Ishikawa (cell line): Measurements from ENCODE around the gene PAEP.

Experiments
- CEBPB ChIP-seq: IDR thresholded peaks from 2 replicates; pipeline ENCODE4 v1.6.1; 2012
- CREB1 ChIP-seq: IDR thresholded peaks from 2 replicates; pipeline ENCODE4 v1.6.1; 2012; ENCODE audit warnings: low read depth
- EGR1 ChIP-seq: IDR thresholded peaks from 2 replicates; pipeline ENCODE4 v1.6.1; 2012
- EP300 ChIP-seq: IDR thresholded peaks from 2 replicates; pipeline ENCODE4 v1.6.1; 2012; ENCODE audit warnings: borderline replicate concordance
- FOXM1 ChIP-seq: IDR thresholded peaks from 2 replicates; pipeline ENCODE4 v1.6.1; 2012; ENCODE audit warnings: low read depth, borderline replicate concordance
- NFIC ChIP-seq: IDR thresholded peaks from 2 replicates; pipeline ENCODE4 v1.6.1; 2012
- RAD21 ChIP-seq: IDR thresholded peaks from 2 replicates; pipeline ENCODE4 v1.6.1; 2012; ENCODE audit warnings: low read depth
- TAF1 ChIP-seq: IDR thresholded peaks from 2 replicates; pipeline ENCODE4 v1.6.1; 2012; ENCODE audit warnings: low read depth, mild to moderate bottlenecking
- TCF12 ChIP-seq: IDR thresholded peaks from 2 replicates; pipeline ENCODE4 v1.6.1; 2012; ENCODE audit warnings: low read depth
- TEAD4 ChIP-seq: IDR thresholded peaks from 2 replicates; pipeline ENCODE4 v1.6.1; 2012
- YY1 ChIP-seq: IDR thresholded peaks from 2 replicates; pipeline ENCODE4 v1.6.1; 2012; ENCODE audit warnings: low read depth
- ZBTB7A ChIP-seq: IDR thresholded peaks from 2 replicates; pipeline ENCODE4 v1.6.1; 2012; ENCODE audit warnings: low read depth
- TF ChIP-seq, protein P1 (sequence below): IDR thresholded peaks from 2 replicates; pipeline ENCODE4 v1.6.1; 2012; ENCODE audit warnings: low read depth, mild to moderate bottlenecking
- TF ChIP-seq, protein P2 (sequence below): IDR thresholded peaks from 2 replicates; pipeline ENCODE4 v1.6.1; 2012
- TF ChIP-seq, protein P3 (sequence below): IDR thresholded peaks from 2 replicates; pipeline ENCODE4 v1.6.1; 2012

PAEP gene

DNA sequence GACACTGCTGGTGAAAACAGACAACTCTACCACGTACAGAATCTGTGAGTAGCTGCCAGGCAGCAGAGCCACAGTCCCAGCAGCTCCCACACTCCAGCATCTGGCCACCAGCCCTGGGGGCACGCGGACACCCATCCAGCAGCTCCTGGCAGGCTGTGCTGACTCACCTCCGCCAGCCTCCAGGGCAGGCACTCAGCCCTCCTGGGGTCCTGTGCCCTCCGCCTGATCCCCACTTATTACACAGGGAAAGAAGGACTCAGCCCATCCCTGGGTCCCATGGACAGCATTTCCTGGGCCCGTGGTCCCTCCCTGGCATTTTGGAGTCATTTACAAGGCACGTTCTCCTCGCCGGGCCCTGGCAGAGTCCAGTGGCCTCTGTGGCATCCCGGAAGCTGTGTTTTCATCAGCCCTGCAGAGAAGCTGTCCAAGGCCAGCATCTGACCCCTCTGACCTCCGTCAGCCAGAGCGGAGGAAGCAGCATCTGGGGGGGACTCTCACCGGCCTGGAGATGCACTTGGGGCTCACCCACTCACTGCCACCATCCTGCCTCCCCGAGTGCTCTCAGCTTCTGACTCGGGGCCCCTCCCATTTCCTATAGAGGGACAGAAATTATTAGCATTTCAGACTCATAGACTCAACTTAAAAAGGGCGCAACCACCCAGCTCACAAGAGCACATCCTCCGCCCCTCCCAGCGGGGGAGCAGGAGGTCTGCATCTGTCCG, 21.6 kb downstream of the PAEP start:
- TF ChIP-seq EP300 (no peak), FOXM1 (no peak), TAF1 (no peak), CREB1 (no peak), TEAD4 (no peak), RAD21 (no peak)
- TF ChIP-seq, protein P1, sequence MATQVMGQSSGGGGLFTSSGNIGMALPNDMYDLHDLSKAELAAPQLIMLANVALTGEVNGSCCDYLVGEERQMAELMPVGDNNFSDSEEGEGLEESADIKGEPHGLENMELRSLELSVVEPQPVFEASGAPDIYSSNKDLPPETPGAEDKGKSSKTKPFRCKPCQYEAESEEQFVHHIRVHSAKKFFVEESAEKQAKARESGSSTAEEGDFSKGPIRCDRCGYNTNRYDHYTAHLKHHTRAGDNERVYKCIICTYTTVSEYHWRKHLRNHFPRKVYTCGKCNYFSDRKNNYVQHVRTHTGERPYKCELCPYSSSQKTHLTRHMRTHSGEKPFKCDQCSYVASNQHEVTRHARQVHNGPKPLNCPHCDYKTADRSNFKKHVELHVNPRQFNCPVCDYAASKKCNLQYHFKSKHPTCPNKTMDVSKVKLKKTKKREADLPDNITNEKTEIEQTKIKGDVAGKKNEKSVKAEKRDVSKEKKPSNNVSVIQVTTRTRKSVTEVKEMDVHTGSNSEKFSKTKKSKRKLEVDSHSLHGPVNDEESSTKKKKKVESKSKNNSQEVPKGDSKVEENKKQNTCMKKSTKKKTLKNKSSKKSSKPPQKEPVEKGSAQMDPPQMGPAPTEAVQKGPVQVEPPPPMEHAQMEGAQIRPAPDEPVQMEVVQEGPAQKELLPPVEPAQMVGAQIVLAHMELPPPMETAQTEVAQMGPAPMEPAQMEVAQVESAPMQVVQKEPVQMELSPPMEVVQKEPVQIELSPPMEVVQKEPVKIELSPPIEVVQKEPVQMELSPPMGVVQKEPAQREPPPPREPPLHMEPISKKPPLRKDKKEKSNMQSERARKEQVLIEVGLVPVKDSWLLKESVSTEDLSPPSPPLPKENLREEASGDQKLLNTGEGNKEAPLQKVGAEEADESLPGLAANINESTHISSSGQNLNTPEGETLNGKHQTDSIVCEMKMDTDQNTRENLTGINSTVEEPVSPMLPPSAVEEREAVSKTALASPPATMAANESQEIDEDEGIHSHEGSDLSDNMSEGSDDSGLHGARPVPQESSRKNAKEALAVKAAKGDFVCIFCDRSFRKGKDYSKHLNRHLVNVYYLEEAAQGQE, result no peak

DNA sequence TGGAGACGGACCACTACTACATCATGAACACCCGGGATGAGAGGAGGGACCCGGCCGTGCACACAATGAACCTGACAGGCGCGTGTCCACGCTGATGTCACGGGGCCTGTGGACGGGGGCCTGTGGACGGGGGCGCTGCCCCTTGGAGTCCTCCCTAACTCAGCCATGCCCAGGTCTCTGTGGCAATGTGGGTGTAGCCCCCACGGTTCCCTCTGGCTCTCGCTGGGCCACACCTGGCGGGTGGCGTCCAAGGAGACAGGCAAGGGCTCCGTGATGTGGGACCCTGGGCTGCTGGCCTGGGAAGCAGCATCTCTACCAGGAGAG, 22.1 kb downstream of the PAEP start:
- TF ChIP-seq, protein P1, result no peak
- TF ChIP-seq ZBTB7A (no peak), CREB1 (no peak), YY1 (no peak), EP300 (no peak), TEAD4 (no peak), CEBPB (no peak), EGR1 (no peak), TAF1 (no peak), FOXM1 (no peak), TCF12 (no peak), NFIC (no peak), RAD21 (no peak)
- TF ChIP-seq, protein P2, sequence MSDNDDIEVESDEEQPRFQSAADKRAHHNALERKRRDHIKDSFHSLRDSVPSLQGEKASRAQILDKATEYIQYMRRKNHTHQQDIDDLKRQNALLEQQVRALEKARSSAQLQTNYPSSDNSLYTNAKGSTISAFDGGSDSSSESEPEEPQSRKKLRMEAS, result no peak
- TF ChIP-seq, protein P3, sequence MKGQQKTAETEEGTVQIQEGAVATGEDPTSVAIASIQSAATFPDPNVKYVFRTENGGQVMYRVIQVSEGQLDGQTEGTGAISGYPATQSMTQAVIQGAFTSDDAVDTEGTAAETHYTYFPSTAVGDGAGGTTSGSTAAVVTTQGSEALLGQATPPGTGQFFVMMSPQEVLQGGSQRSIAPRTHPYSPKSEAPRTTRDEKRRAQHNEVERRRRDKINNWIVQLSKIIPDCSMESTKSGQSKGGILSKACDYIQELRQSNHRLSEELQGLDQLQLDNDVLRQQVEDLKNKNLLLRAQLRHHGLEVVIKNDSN, result no peak

DNA sequence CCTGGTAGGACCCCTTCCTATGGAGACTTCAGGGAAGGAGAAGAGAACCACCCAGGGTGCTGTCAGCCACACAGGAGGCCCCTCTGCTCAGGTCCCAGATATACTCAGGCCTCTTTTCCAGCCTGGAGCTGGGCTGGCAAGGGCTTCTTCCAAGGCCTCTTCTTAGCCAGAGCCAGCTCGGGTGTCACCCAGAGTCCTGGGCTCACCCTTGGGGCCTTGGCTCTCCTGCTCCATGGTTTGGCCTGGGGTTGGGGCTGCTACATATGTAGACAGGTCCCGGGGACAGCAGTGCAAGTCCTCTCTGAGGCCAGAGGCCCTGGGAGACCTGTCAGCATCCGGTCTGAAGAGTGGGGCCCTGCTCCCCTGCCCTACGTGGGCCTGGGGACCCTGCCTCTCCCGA, 22.8 kb downstream of the PAEP start:
- no peak for TF ChIP-seq RAD21
- no peak for TF ChIP-seq CREB1
- no peak for TF ChIP-seq TCF12
- TF ChIP-seq EGR1, result no peak
- no peak for TF ChIP-seq FOXM1

DNA sequence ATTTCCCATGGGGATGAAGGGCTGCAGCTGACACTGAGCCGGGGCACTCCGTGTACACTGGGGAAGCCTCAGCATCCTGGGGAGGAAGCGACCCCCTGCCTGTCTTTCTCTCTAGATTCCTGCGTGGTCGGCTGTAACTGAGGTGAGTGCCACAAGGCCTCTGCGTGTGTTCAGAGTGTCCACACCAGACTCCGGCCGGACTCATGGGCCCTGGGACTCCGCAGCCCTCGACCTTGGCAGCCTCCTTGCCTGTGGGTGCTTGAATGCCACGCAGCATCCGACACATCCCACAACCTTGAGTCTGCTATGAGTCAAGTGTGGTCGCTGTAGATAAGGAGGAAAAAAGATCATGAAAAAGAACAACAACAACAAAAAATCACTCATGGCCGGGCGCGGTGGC, 23.4 kb downstream of the PAEP start:
- TF ChIP-seq, protein P3, result no peak
- TF ChIP-seq TEAD4 (no peak), FOXM1 (no peak), CREB1 (no peak), NFIC (no peak), EP300 (no peak), TAF1 (no peak), CEBPB (no peak), TCF12 (no peak), YY1 (no peak), ZBTB7A (no peak), RAD21 (no peak), EGR1 (no peak)
- TF ChIP-seq, protein P2, result no peak
- TF ChIP-seq, protein P1, result no peak

DNA sequence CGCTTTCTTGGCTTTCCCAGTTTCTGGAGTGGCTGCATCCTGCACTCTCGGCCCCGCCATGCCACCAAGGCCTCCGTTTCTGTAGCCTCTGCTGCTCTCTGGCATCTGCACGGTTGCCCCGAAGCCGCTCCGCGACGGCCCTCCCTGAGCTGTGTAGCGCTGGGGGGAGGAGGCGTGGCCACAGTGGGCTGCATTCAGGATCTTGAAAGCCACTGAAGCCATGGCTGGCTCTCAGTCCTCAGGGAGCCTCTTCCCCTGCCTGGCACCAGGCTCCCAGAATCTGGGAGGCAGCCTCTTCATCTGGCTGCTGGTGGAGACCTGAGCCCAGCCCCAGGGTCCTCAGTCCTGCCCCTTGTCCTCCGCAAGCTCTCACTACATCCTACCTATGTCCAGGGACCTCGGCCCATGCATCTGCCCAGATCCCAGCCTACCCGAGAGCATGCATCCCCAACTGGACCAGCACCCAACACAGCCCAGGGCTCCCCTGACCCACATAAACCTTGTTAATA, 25.1 kb downstream of the PAEP start:
- no peak for TF ChIP-seq FOXM1
- no peak for TF ChIP-seq TCF12
- TF ChIP-seq, protein P3, result no peak
- TF ChIP-seq EGR1, result no peak
- no peak for TF ChIP-seq TEAD4
- TF ChIP-seq, protein P2, result no peak
- TF ChIP-seq EP300, result no peak
- TF ChIP-seq CREB1, result no peak
- no peak for TF ChIP-seq CEBPB
- TF ChIP-seq, protein P1, result no peak
- no peak for TF ChIP-seq RAD21
- no peak for TF ChIP-seq TAF1
- no peak for TF ChIP-seq NFIC
- TF ChIP-seq ZBTB7A, result no peak
- no peak for TF ChIP-seq YY1
